ENCODE results near the gene FBXL14.
A peak's percentile ranks its signal among the peaks of the same experiment; 100 is the strongest.

Gene FBXL14

GRCh38 chr12:1533602-1534304, 60.6 kb downstream of the FBXL14 start:
- peak; percentile 54 for DNase-seq (ENCODE audit: low spot score)

- no peak for DNase-seq (ENCODE audit: low spot score)
Measured at GRCh38 chr12:1533205-1533601, 61.2 kb downstream of the FBXL14 start.

- DNase-seq (ENCODE audit: low spot score) = no peak
Measured at GRCh38 chr12:1532375-1533165, 61.8 kb downstream of the FBXL14 start.

- DNase-seq (ENCODE audit: low spot score) = no peak
Measured at GRCh38 chr12:1531654-1532374, 62.6 kb downstream of the FBXL14 start.

GRCh38 chr12:1531153-1531653, 63.2 kb downstream of the FBXL14 start:
- no peak for DNase-seq (ENCODE audit: low spot score)

GRCh38 chr12:1530592-1531152, 63.7 kb downstream of the FBXL14 start:
- DNase-seq (ENCODE audit: low spot score) = no peak

GRCh38 chr12:1529862-1530591, 64.4 kb downstream of the FBXL14 start:
- peak; percentile 59 for DNase-seq (ENCODE audit: low spot score)

- no peak for DNase-seq (ENCODE audit: low spot score)
Measured at GRCh38 chr12:1529228-1529861, 65.0 kb downstream of the FBXL14 start.

- DNase-seq (ENCODE audit: low spot score) = no peak
Measured at GRCh38 chr12:1528791-1529190, 65.6 kb downstream of the FBXL14 start.

- DNase-seq (ENCODE audit: low spot score) = no peak
Measured at GRCh38 chr12:1527789-1528188, 66.6 kb downstream of the FBXL14 start.

- no peak for DNase-seq (ENCODE audit: low spot score)
Measured at GRCh38 chr12:1525858-1526257, 68.5 kb downstream of the FBXL14 start.

GRCh38 chr12:1523558-1524050, 70.8 kb downstream of the FBXL14 start:
- no peak for DNase-seq (ENCODE audit: low spot score)

GRCh38 chr12:1523046-1523445, 71.3 kb downstream of the FBXL14 start:
- DNase-seq (ENCODE audit: low spot score) = no peak

- DNase-seq (ENCODE audit: low spot score) = no peak
Measured at GRCh38 chr12:1519642-1520041, 74.7 kb downstream of the FBXL14 start.

- no peak for DNase-seq (ENCODE audit: low spot score)
Measured at GRCh38 chr12:1518591-1519516, 75.5 kb downstream of the FBXL14 start.

- no peak for DNase-seq (ENCODE audit: low spot score)
Measured at GRCh38 chr12:1517734-1518525, 76.5 kb downstream of the FBXL14 start.

- no peak for DNase-seq (ENCODE audit: low spot score)
Measured at GRCh38 chr12:1517007-1517406, 77.4 kb downstream of the FBXL14 start.

Data from HuH-7.5 (cell line).